ENCODE data around the gene CYTH1. TPM values are rescaled to one million over a fixed set of nuclear protein-coding genes. Genes with fewer than 3 reads are reported as not detected.

CYTH1 gene
- total and polyA plus RNA-seq, 5 donors from 2014 or later: 202 to 487 (median 206) TPM

- no peak overlapping the region for H3K4me3 Mint-ChIP-seq
- no peak for ATAC-seq (ENCODE audit: low read depth in 2 of 2)
- no peak for DNase-seq
- peaks cover 15% of the 10 kb centered on the region for H3K4me1 ChIP-seq (ENCODE audit: control insufficient read depth, insufficient read depth, low read length, poor library complexity, severe bottlenecking)
- no peaks in the 10 kb centered on the region for H3K27me3 ChIP-seq (ENCODE audit: control insufficient read depth, insufficient read depth, low read length)
- no peaks in the 10 kb centered on the region for H3K9me3 Mint-ChIP-seq
- no peaks in the 10 kb centered on the region for H3K9me3 ChIP-seq (ENCODE audit: control insufficient read depth in 2 of 2, low read length in 2 of 2)
- no peak overlapping the region for H3K4me3 ChIP-seq (ENCODE audit: low read depth, low read length)
- H3K27me3 Mint-ChIP-seq: no peaks in the 10 kb centered on the region
- H3K27ac Mint-ChIP-seq: peak overlapping the region in 2 of 3 donors; percentile 1 to 3
- peaks cover 85% of the 10 kb centered on the region for H3K36me3 ChIP-seq (ENCODE audit: control insufficient read depth, insufficient read depth, low read length)
- H3K27ac ChIP-seq (ENCODE audit: insufficient read depth, low read length, poor library complexity, severe bottlenecking): no peak overlapping the region
- peaks cover 22 to 32% (median 27%) of the 10 kb centered on the region in 4 donors for H3K4me1 Mint-ChIP-seq
- H3K36me3 Mint-ChIP-seq: peaks cover 30% of the 10 kb centered on the region
These were observed 77.0 kb downstream of the CYTH1 start for GRCh38 chr17:78705071-78705470.

DNA sequence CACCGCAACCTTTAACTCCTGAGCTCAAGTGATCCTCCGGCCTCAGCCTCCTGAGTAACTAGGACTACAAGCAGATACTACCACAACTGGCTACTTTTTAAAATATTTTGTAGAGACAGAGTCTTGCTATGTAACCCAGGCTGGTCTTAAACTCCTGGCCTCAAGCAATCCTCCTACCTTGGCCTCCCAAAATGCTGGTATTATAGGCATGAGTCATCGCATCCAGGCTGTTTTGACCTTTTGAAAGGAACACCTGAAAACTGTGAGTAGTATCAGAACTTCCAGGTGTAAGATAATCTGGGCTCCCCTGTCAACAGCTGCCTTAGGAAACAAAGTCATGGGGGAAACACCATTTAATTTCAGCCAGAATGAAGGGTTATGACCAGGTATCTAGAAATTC, 77.5 kb downstream of the CYTH1 start:
- no peak for ATAC-seq (ENCODE audit: low read depth in 2 of 2)
- no peaks in the 10 kb centered on the region for H3K27me3 ChIP-seq (ENCODE audit: control insufficient read depth, insufficient read depth, low read length)
- DNase-seq: no peak
- H3K9me3 ChIP-seq (ENCODE audit: control insufficient read depth in 2 of 2, low read length in 2 of 2): no peaks in the 10 kb centered on the region
- no peaks in the 10 kb centered on the region for H3K9me3 Mint-ChIP-seq
- H3K27ac Mint-ChIP-seq: no peak overlapping the region
- H3K36me3 Mint-ChIP-seq: peaks cover 34% of the 10 kb centered on the region
- H3K27ac ChIP-seq (ENCODE audit: insufficient read depth, low read length, poor library complexity, severe bottlenecking): no peak overlapping the region
- H3K36me3 ChIP-seq (ENCODE audit: control insufficient read depth, insufficient read depth, low read length): peaks cover 90% of the 10 kb centered on the region
- H3K4me3 ChIP-seq (ENCODE audit: low read depth, low read length): no peak overlapping the region
- peaks cover 17 to 28% (median 22%) of the 10 kb centered on the region in 4 donors for H3K4me1 Mint-ChIP-seq
- no peaks in the 10 kb centered on the region for H3K27me3 Mint-ChIP-seq
- H3K4me3 Mint-ChIP-seq: no peak overlapping the region
- peaks cover 10% of the 10 kb centered on the region for H3K4me1 ChIP-seq (ENCODE audit: control insufficient read depth, insufficient read depth, low read length, poor library complexity, severe bottlenecking)

- no peak overlapping the region for H3K4me3 Mint-ChIP-seq
- H3K4me1 ChIP-seq (ENCODE audit: control insufficient read depth, insufficient read depth, low read length, poor library complexity, severe bottlenecking): no peaks in the 10 kb centered on the region
These were observed 84.3 kb downstream of the CYTH1 start for GRCh38 chr17:78697554-78698343.

GRCh38 chr17:78697122-78697521, 85.0 kb downstream of the CYTH1 start:
- Histone ChIP-seq H3K9me3 (ENCODE audit: control insufficient read depth in 2 of 2, low read length in 2 of 2) (no peaks in the 10 kb centered on the region), H3K4me3 (ENCODE audit: low read depth, low read length) (no peak overlapping the region), H3K27me3 (ENCODE audit: control insufficient read depth, insufficient read depth, low read length) (no peaks in the 10 kb centered on the region), H3K4me1 (ENCODE audit: control insufficient read depth, insufficient read depth, low read length, poor library complexity, severe bottlenecking) (no peaks in the 10 kb centered on the region), H3K36me3 (ENCODE audit: control insufficient read depth, insufficient read depth, low read length) (peaks cover 98% of the 10 kb centered on the region), H3K27ac (ENCODE audit: insufficient read depth, low read length, poor library complexity, severe bottlenecking) (no peak overlapping the region)
- peaks cover 8 to 21% (median 16%) of the 10 kb centered on the region in 4 donors for H3K4me1 Mint-ChIP-seq
- DNase-seq (no peak), ATAC-seq (ENCODE audit: low read depth in 2 of 2) (no peak)
- peak overlapping the region; percentile 44 to 62 (median 62) for H3K27ac Mint-ChIP-seq
- H3K4me3 Mint-ChIP-seq: no peak overlapping the region
- no peaks in the 10 kb centered on the region for H3K27me3 Mint-ChIP-seq
- no peaks in the 10 kb centered on the region for H3K9me3 Mint-ChIP-seq
- peaks cover 79% of the 10 kb centered on the region for H3K36me3 Mint-ChIP-seq

More at GRCh38 chr17:78697554-78698343, 84.3 kb downstream of the CYTH1 start:
- no peaks in the 10 kb centered on the region for H3K9me3 ChIP-seq (ENCODE audit: control insufficient read depth in 2 of 2, low read length in 2 of 2)
- ATAC-seq (ENCODE audit: low read depth in 2 of 2): no peak
- H3K36me3 Mint-ChIP-seq: peaks cover 75% of the 10 kb centered on the region
- H3K27ac ChIP-seq (ENCODE audit: insufficient read depth, low read length, poor library complexity, severe bottlenecking): no peak overlapping the region
- no peak for DNase-seq
- H3K27me3 Mint-ChIP-seq: no peaks in the 10 kb centered on the region
- no peak overlapping the region for H3K4me3 ChIP-seq (ENCODE audit: low read depth, low read length)
- no peaks in the 10 kb centered on the region for H3K9me3 Mint-ChIP-seq
- peaks cover 98% of the 10 kb centered on the region for H3K36me3 ChIP-seq (ENCODE audit: control insufficient read depth, insufficient read depth, low read length)
- peak overlapping the region; percentile 44 to 62 (median 51) for H3K27ac Mint-ChIP-seq
- H3K4me1 Mint-ChIP-seq: peaks cover 8 to 21% (median 17%) of the 10 kb centered on the region in 4 donors
- no peaks in the 10 kb centered on the region for H3K27me3 ChIP-seq (ENCODE audit: control insufficient read depth, insufficient read depth, low read length)

- Histone ChIP-seq H3K36me3 (ENCODE audit: control insufficient read depth, insufficient read depth, low read length) (peaks cover 98% of the 10 kb centered on the region), H3K4me1 (ENCODE audit: control insufficient read depth, insufficient read depth, low read length, poor library complexity, severe bottlenecking) (no peaks in the 10 kb centered on the region), H3K4me3 (ENCODE audit: low read depth, low read length) (no peak overlapping the region), H3K27me3 (ENCODE audit: control insufficient read depth, insufficient read depth, low read length) (no peaks in the 10 kb centered on the region), H3K27ac (ENCODE audit: insufficient read depth, low read length, poor library complexity, severe bottlenecking) (no peak overlapping the region), H3K9me3 (ENCODE audit: control insufficient read depth in 2 of 2, low read length in 2 of 2) (no peaks in the 10 kb centered on the region)
- Mint-ChIP-seq H3K36me3 (peaks cover 76% of the 10 kb centered on the region), H3K4me1 (peaks cover 11 to 19% (median 15%) of the 10 kb centered on the region in 4 donors), H3K9me3 (no peaks in the 10 kb centered on the region), H3K27me3 (no peaks in the 10 kb centered on the region), H3K27ac (peak overlapping the region in 2 of 3 donors; percentile 62), H3K4me3 (no peak overlapping the region)
- DNase-seq (no peak), ATAC-seq (ENCODE audit: low read depth in 2 of 2) (no peak)
These were observed 85.8 kb downstream of the CYTH1 start for GRCh38 chr17:78696016-78696982.

- Mint-ChIP-seq H3K27me3 (no peaks in the 10 kb centered on the region), H3K4me3 (no peak overlapping the region), H3K9me3 (no peaks in the 10 kb centered on the region), H3K4me1 (peaks cover 11 to 18% (median 13%) of the 10 kb centered on the region in 4 donors), H3K36me3 (peaks cover 77% of the 10 kb centered on the region), H3K27ac (no peak overlapping the region)
- no peaks in the 10 kb centered on the region for H3K4me1 ChIP-seq (ENCODE audit: control insufficient read depth, insufficient read depth, low read length, poor library complexity, severe bottlenecking)
- H3K4me3 ChIP-seq (ENCODE audit: low read depth, low read length): no peak overlapping the region
- H3K27me3 ChIP-seq (ENCODE audit: control insufficient read depth, insufficient read depth, low read length): no peaks in the 10 kb centered on the region
- H3K9me3 ChIP-seq (ENCODE audit: control insufficient read depth in 2 of 2, low read length in 2 of 2): no peaks in the 10 kb centered on the region
- no peak for ATAC-seq (ENCODE audit: low read depth in 2 of 2)
- DNase-seq: no peak
- H3K36me3 ChIP-seq (ENCODE audit: control insufficient read depth, insufficient read depth, low read length): peaks cover 97% of the 10 kb centered on the region
- H3K27ac ChIP-seq (ENCODE audit: insufficient read depth, low read length, poor library complexity, severe bottlenecking): no peak overlapping the region
These were observed 87.1 kb downstream of the CYTH1 start for GRCh38 chr17:78694805-78695531.

GRCh38 chr17:78693346-78694083, 88.6 kb downstream of the CYTH1 start:
- Histone ChIP-seq H3K27me3 (ENCODE audit: control insufficient read depth, insufficient read depth, low read length) (no peaks in the 10 kb centered on the region), H3K9me3 (ENCODE audit: control insufficient read depth in 2 of 2, low read length in 2 of 2) (no peaks in the 10 kb centered on the region), H3K4me3 (ENCODE audit: low read depth, low read length) (no peak overlapping the region), H3K27ac (ENCODE audit: insufficient read depth, low read length, poor library complexity, severe bottlenecking) (no peak overlapping the region), H3K4me1 (ENCODE audit: control insufficient read depth, insufficient read depth, low read length, poor library complexity, severe bottlenecking) (no peaks in the 10 kb centered on the region), H3K36me3 (ENCODE audit: control insufficient read depth, insufficient read depth, low read length) (peaks cover 97% of the 10 kb centered on the region)
- peaks cover 11 to 21% (median 13%) of the 10 kb centered on the region in 4 donors for H3K4me1 Mint-ChIP-seq
- no peak for DNase-seq
- ATAC-seq (ENCODE audit: low read depth in 2 of 2): no peak
- H3K4me3 Mint-ChIP-seq: no peak overlapping the region
- H3K27me3 Mint-ChIP-seq: no peaks in the 10 kb centered on the region
- H3K9me3 Mint-ChIP-seq: no peaks in the 10 kb centered on the region
- peak overlapping the region; percentile 58 to 73 (median 65) for H3K27ac Mint-ChIP-seq
- peaks cover 75% of the 10 kb centered on the region for H3K36me3 Mint-ChIP-seq
